WERI-Rb-1 (cell line): ENCODE data around the gene RARS1.

Source experiments
- DNase-seq: peaks from one replicate; pipeline ENCODE4 v3.0.0-alpha.2; 2020
- H3K27ac ChIP-seq: fragments of 250-450 bp; sonication (Bioruptor Pico); 2 replicates; pipeline ENCODE4 v1.5.1; 2020; ENCODE audit warnings: mild to moderate bottlenecking, moderate library complexity
- H3K27me3 ChIP-seq: fragments of 250-450 bp; sonication (Bioruptor Pico); 2 replicates; pipeline ENCODE4 v1.5.1; 2021; ENCODE audit warnings: mild to moderate bottlenecking, low read depth, moderate library complexity; ENCODE audit not compliant: insufficient read depth, severe bottlenecking
- H3K36me3 ChIP-seq: fragments of 250-450 bp; sonication (Bioruptor Pico); 2 replicates; pipeline ENCODE4 v1.5.1; 2020; ENCODE audit warnings: mild to moderate bottlenecking, moderate library complexity
- H3K4me3 ChIP-seq: 2 replicates; pipeline ENCODE4 v1.5.1; 2011; ENCODE audit warnings: low read depth, mild to moderate bottlenecking, control low read depth, low read length
- H3K9me3 ChIP-seq: fragments of 250-450 bp; sonication (Bioruptor Pico); 2 replicates; pipeline ENCODE4 v1.5.1; 2021; ENCODE audit warnings: mild to moderate bottlenecking, moderate library complexity; ENCODE audit not compliant: severe bottlenecking
- TF ChIP-seq, protein P1 (sequence below): IDR thresholded peaks from 2 replicates; pipeline ENCODE4 v1.5.1; 2011; ENCODE audit warnings: low read depth, mild to moderate bottlenecking, control low read depth, inconsistent platforms, low read length

Gene RARS1

GRCh38 chr5:168550656-168551055 is 64.4 kb downstream of the RARS1 start:
- no peak for DNase-seq
- no peaks in the 10 kb centered on the region for H3K27me3 ChIP-seq
- H3K27ac ChIP-seq = no peak overlapping the region
- no peaks in the 10 kb centered on the region for H3K9me3 ChIP-seq
- no peak overlapping the region for H3K4me3 ChIP-seq
- peaks cover 48% of the 10 kb centered on the region for H3K36me3 ChIP-seq
- TF ChIP-seq, protein P1, sequence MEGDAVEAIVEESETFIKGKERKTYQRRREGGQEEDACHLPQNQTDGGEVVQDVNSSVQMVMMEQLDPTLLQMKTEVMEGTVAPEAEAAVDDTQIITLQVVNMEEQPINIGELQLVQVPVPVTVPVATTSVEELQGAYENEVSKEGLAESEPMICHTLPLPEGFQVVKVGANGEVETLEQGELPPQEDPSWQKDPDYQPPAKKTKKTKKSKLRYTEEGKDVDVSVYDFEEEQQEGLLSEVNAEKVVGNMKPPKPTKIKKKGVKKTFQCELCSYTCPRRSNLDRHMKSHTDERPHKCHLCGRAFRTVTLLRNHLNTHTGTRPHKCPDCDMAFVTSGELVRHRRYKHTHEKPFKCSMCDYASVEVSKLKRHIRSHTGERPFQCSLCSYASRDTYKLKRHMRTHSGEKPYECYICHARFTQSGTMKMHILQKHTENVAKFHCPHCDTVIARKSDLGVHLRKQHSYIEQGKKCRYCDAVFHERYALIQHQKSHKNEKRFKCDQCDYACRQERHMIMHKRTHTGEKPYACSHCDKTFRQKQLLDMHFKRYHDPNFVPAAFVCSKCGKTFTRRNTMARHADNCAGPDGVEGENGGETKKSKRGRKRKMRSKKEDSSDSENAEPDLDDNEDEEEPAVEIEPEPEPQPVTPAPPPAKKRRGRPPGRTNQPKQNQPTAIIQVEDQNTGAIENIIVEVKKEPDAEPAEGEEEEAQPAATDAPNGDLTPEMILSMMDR = no peak

- Histone ChIP-seq H3K4me3 (no peak overlapping the region), H3K9me3 (no peaks in the 10 kb centered on the region), H3K36me3 (peaks cover 57% of the 10 kb centered on the region), H3K27ac (no peak overlapping the region), H3K27me3 (no peaks in the 10 kb centered on the region)
- TF ChIP-seq, protein P1 = no peak
- no peak for DNase-seq
Observed at GRCh38 chr5:168552146-168552545, 65.9 kb downstream of the RARS1 start.

DNA sequence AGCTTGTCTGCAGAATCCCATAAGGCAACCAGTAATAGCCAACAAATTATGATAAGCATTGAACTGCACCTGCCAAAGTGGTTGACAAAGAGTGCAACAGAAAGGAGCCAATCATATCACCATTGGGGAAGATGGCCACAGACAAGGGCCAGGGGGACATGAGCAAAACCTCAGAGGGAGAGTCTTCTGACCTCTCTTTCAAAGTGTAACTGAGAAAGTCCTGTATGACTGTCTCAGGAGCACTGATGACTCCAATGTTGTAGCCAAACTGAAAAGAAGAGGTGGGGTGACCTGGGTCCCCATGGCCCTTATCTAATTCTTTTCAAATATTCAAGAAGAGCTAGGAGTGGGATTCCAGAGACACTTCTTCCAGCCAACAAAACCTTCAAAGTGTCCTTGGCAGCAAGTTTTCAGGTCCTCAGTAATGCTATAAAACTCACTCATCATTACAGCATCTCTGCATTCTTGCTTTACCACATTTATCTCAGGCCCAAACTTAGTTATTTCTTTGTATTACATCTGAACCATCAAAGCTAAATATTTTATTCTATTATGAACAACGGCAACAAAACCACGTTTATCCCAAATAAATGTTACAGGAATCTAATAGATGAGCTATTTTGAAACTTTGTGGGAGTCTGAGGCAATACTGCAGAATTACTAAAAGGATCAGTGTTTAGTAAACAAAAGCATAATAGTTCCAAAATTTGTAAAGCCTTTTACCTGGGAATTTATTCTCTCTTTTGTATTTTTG is 67.3 kb downstream of the RARS1 start:
- no peak overlapping the region for H3K27ac ChIP-seq
- no peak for DNase-seq
- H3K27me3 ChIP-seq = no peaks in the 10 kb centered on the region
- no peaks in the 10 kb centered on the region for H3K9me3 ChIP-seq
- no peak overlapping the region for H3K4me3 ChIP-seq
- peaks cover 67% of the 10 kb centered on the region for H3K36me3 ChIP-seq
- TF ChIP-seq, protein P1 = no peak

GRCh38 chr5:168557389-168557788 is 71.1 kb downstream of the RARS1 start:
- no peaks in the 10 kb centered on the region for H3K9me3 ChIP-seq
- TF ChIP-seq, protein P1 = no peak
- no peaks in the 10 kb centered on the region for H3K27me3 ChIP-seq
- no peak overlapping the region for H3K4me3 ChIP-seq
- peaks cover 81% of the 10 kb centered on the region for H3K36me3 ChIP-seq
- DNase-seq = no peak
- no peak overlapping the region for H3K27ac ChIP-seq

DNA sequence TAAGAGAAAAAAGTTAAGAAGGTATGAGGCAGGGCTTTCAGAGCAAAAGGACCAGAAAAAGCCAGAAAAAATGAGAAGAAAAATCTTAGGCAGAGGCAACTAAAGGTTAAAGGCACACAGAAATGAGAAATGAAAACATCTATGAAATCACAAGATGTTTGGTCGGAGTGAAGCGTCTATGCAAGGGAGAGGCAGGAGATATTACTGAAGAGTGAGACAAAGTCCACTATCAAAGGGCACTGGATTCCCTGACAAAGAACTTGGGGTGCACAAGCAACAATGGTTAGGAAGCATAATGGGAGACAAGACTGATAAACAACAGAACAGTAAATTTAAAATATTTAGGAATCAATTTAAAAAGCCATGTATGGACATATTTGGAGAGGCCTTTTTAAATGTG is 76.0 kb downstream of the RARS1 start:
- Histone ChIP-seq H3K36me3 (peaks cover 78% of the 10 kb centered on the region), H3K27ac (no peak overlapping the region), H3K4me3 (no peak overlapping the region), H3K27me3 (no peaks in the 10 kb centered on the region), H3K9me3 (no peaks in the 10 kb centered on the region)
- TF ChIP-seq, protein P1 = no peak
- DNase-seq = no peak

DNA sequence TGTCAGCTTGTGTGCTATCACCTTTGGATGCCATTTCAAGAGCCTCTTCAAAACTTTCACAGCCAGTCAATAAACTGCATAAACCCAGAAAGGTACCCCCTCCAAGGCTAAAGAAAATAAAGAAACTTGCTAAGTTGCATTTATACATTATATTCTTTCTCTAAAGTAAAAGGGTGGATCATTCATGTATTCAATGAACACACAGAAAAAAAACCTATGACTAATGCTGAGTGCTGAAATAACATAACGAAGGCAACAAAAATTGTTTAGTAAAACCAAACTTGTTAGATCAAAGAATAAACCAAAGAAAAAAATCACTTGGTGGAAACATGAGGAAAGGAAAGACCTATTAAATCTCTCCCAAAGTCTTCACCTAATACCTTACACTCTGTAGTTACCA is 77.7 kb downstream of the RARS1 start:
- Histone ChIP-seq H3K36me3 (peaks cover 72% of the 10 kb centered on the region), H3K27me3 (no peaks in the 10 kb centered on the region), H3K27ac (no peak overlapping the region), H3K9me3 (no peaks in the 10 kb centered on the region), H3K4me3 (no peak overlapping the region)
- no peak for DNase-seq
- TF ChIP-seq, protein P1 = no peak
